ENCODE results near the gene ARL6.
"Not testable (repeated sequence)": the region's sequence is repeated elsewhere in the genome, so short reads cannot be mapped to it uniquely, and the experiment has no call there.

ARL6 gene

DNA sequence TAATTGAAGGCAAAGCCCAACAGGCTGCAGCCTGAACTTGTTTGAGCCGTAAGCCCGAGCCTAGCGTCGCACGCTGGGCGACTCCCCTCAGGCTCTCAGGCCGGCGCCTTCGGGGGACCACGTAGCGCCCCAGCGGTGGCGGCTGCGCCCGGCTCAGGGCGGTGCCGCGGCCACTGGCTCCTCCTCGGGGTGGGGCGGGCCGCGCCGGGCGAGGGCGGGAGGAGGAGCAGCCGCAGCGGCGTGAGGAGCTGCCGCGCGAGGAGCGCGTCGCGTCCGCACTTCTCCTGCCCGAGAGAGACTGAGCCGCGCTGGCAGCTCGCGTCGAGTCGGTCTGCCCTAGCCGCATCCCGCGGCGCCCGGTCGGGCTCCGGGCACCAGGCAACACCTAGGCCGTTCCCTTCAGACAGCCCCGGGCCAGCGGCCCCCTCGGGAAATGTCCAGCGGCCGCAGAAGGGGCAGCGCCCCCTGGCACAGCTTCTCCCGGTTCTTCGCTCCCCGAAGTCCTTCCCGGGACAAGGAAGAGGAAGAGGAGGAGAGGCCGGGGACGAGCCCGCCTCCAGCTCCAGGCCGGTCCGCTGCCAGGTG lies 57.3 kb downstream of the ARL6 start, which contains the start of gene CRYBG3:
Gene CRYBG3, plus strand, starts transcription at position 238 of the 585 bp plus-strand sequence. Its CDS starts 196 bp downstream, at position 434.
- DNase-seq, result peak; percentile 69

DNA sequence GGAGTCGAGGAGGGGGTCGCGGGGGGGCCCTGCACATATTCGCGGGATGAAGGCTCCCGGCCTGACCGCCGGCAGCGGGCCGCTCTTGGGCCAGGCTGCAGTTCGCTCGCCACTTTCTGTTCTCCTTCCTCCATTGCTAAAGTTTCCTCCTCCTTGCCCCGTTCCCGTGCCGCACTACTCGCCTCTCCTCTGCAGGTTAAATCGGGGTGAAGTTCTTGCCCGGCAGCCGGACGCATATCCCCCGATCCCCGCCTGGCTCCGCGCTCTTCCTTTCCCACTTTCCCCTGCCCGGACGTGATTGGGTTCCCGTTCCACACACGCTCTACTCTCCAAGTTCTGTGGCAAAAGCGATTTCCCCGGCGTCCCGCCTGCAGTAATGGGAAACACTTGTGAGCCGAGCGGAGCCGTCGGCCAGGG lies 57.8 kb downstream of the ARL6 start:
- no peak for DNase-seq

DNA sequence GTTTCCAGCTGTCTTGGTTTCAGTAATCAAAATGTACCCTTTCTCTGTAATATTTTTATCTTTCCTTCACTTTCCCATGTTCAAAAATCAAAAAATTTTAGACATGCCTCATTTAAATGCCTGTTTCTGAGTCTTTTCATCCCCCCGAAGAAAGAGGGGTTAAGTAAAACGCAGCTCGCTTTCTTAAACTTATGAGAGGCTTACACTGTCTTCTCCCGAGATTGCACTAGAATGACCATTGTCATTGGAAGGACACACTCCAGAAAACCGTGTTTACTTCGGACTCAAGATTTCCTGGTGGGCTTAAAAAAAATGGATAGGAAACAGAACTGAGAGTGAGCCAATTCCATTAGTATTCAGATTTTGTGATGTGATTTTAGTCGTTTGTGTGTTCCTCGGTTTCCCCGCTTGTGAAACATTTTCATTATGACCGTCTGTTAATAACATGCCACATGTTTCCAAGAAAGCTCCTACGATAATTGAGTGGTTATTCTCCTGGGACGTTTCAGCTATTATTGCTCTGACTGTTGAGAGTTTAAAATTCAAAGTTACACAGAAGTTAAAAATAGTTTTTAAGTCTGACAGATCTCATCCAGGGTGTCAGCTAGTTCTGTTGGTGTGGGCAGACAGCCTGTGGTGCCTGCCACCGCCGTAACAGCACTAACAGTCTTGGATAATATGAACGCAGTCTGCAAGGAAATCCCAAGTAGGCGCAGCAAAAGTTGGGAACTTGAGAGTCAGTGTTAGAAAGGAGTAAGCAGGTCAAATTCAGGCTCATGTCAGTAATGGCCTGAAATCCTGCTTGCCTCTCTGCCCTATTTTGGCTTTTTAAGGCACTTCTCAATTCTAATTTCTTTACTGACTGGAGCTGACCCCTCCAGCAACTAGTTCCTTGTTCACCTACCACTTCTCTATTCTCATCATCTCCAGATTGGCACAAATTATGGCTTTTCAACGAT lies 58.8 kb downstream of the ARL6 start:
- DNase-seq, result peak; percentile 49

DNA sequence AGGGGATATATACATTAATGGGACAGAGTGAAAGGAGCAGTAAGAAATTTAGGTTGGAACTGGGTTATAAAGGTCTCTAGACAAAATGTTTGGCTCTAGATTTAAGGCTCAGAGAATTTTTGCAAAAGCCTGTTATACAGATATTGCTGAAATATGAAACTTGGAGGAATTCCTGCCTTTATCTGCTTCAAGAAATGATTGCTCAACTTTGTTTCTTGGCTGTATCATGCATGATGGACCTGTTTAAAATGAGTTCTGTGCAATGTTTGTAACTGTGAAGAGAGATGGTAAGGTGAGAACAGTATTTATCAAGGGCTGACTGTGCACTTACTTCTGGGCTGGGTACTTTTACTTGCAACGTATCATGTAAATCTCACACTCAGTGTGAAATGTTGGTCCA lies 60.5 kb downstream of the ARL6 start:
- DNase-seq, result no peak

DNA sequence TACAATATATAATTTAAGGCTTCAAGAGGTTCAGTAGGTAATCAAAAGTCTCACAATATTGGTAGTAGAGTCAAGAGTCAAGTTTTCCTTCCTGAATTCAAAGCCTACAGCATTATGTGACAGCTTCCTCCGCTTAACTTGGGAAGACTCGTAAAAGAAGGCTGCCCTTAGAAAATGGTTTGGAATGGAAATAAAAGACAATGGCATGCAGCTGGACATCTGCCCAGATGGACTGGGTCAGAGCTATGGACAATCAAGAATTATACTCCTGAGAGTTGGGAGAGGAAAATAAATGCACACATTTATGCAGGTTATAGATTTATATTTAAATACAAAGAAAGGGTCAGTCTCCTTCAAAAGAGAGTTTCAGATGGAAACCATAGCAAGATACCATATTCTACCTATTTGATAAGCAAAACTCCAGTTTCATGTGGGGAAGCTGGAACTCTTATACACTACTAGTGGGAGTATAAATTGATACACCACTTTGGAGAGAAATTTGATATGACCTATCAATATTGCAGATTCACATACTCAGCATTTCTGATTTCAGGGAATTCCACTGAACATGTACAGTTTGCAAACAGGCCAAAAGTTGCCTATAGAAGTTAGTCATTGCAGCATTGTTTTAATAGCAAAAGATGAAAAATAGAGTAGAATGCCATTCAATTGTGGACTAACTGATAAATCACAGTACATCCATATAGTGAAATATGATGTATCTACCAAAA lies 63.3 kb downstream of the ARL6 start:
- DNase-seq, result no peak

DNA sequence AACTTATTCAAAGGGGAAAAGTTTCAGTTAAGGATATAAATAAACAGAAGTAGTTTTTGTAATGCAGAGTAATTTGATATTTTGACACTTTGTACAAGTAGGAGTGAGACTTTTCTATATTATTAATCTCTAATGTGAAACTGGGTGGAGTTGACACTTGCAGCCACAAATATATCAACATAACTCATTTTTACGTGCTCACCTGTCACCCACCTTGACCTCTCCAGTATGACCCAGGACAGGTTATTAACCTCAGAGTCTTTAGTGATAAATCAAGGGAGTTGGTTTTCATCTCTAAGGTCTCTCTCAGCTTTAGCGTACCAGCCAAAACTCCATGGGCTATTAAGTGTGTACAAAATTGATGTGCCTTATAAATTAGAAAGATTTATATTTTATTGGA lies 64.6 kb downstream of the ARL6 start:
- no peak for DNase-seq

DNA sequence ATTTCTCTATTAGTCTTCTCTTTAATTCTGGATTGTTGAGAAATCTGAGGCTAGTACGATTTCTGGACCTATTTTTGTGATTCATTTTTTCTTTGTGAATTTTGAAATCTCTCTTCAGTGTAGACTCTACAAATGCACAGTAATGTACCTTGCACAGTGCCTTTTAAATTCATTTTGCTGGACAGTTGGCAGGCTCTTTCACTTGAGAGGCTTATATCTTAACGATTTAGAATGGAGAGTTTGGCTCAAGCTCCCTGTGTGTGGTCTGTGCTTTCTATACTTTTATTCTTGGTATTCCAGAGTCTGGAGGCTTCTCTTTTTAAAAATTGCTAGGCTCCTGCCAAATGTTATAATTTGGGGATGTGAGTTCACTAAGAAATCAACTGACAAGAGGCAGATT lies 66.1 kb downstream of the ARL6 start:
- no peak for DNase-seq

DNA sequence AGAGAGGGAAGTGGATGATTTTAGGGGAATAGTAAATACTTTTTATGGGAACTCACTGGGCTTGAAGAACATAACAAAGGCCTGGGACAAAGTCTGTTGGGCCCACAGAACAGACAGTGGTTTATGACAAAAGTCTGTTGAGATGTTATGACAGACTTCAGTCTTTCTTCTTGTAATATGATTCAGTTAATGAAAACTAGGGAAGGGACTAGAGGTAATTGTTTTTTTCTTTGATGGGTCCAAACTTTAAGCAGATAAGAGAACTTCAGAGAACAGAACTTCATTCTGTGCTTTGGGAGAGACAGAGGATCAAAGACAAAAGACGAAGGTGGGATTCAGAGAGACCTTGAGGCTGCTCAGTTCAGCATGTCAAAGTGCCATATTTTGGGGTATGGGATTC lies 66.6 kb downstream of the ARL6 start:
- no peak for DNase-seq

DNA sequence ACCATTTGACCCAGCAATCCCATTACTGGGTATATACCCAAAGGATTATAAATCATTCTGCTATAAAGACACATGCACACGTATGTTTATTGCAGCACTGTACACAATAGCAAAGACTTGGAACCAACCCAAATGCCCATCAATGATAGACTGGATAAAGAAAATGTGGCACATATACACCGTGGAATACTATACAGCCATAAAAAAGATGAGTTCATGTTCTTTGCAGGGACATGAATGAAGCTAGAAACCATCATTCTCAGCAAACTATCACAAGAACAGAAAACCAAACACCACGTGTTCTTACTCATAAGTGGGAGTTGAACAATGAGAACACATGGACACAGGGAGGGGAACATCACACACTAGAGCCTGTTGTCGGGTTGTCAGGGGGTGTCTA lies 68.6 kb downstream of the ARL6 start:
- DNase-seq, result not testable (repeated sequence)

DNA sequence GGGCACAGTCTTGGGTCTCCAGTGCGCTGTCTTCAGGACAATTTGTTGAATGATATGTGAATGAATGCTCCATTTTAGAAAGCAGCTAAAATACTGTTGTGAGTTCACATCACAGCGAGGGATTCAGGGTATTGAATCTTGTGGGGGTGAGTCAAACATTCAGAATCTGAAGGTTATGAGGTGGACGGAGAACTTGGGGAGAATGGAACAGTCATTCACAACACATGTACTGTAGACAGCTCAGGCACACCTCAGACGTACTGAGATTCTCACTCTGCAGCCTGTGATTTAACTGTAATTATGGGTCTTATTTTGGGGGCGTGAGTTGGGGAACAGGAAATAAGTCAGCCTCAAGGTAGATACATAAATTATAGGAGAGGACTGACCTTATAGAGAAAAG lies 71.2 kb downstream of the ARL6 start:
- no peak for DNase-seq

DNA sequence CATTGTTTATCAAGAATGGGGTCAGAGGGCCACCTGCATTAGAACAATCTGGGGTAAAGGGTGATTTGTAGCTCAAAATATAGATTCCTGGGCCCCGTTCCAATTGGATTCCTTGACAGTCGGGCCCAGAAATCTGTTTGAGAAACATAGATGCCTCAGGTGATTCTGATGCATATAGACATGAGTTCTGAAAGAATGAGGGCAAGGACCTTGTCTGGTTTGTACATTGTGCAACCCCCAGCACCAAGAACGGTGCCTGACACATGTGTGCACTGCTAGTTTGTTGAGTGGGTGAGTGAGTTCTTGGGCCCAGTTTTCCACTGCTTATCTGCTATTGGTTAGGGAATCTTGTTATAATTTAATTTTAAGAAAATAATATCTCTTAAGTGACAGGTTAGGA lies 73.8 kb downstream of the ARL6 start:
- DNase-seq, result no peak

DNA sequence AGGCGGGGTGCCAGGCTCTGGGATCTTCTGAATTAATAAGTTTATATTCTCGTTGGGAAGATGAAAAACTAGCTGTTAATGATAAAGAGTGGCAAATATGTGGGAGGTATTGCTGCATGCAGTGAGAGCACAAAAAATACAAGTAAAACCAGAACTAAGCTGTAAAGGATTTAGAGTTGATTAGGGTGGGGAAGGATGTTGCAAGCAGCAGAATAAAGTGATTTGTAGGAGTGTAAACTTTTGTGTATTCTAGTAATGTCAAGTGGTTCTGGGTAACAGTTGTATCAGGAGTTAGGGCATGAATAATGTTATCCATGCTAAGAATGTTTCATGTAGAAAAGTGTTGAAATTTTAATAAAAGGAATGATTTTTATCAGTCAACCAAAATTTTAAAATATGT lies 75.4 kb downstream of the ARL6 start:
- no peak for DNase-seq

DNA sequence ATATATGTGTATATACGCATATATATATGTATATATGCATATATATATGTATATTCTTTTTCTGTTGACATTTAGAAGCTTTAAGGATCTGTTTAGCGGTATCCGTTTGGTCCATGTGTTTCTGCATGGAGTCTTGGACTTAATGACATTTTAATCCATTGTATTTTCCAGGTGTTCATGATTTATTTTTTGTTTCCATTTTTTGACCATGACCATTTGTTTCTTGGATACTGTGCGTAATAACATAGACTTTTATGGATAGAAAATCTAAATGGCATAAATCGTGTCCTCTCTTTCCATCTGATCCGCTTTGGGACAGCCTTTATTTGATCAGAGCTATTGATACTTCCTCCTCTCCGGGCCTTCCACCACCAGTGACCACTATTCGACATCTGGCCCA lies 76.7 kb downstream of the ARL6 start:
- DNase-seq, result no peak

DNA sequence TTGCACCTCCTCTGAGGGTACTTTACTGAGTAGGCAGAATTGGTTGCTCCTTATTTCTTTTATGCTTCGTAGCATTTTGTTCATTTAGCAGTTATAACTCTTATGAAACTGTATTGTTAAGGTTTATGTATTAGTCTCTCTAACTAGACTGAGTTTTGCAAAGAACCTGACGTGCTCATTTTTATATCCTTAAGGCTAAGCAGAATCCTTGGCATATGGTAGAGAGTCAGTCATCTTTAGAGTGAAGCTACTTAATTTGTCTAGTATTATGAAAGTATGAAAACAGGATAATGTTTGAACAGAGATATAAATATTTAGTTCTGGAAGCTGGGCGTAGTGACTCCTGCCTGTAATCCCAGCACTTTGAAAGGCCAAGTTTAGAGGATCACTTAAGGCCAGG lies 77.4 kb downstream of the ARL6 start:
- DNase-seq, result no peak

DNA sequence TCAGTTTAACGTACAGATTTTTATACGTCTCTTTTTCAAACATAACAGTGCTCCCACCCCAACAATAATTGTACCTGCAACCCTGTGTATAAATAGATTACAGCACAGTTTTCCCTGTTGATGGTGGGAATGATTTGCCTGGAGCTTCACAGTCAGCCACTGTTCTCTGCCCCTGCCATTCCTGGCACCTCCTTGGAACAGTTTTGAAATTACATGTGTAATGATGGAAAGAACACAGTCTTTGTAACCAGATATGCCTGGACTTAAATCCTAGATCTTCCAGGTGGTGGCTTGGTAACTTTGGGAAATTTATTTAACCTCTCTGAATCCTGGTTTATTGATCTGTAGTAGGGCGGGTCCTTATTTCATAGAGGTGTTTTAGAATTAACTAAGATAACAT lies 84.2 kb downstream of the ARL6 start:
- no peak for DNase-seq

Data from MV-4-11 (cell line).